ENCODE measurements around the gene TAS2R20.

TAS2R20 gene

DNA sequence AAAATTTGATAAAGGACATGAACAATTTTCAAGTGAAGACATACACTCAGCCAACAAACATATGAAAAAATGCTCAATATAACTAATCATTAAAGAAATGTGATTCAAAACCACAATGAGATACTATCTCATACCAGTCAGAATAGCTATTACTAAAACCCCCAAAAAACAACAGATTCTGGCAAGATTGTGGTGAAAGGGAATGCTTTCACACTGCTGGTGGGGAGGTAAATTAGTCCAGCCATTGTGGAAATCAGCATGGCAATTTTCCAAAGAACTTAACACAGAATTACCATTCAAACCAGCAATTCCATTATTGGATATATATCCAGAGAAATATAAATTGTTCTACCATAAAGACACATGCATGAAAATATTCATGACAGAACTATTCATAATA, 40.4 kb downstream of the TAS2R20 start:
- no peak for DNase-seq

DNA sequence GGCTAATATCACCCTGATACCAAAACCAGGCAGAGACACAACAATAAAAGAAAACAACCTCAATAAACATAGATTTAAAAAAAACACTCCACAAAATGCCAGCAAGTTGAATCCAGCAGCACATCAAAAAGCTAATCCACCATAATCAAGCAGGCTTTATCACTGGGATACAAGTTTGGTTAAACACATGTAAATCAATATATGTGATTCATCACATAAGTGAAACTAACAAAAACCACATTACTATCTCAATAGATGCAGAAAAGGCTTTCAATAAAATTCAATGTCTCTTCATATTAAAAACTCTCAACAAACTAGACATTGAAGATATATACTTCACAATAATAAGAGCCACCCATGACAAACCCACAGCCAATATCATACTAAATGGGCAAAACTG, 42.0 kb downstream of the TAS2R20 start:
- no peak for DNase-seq

DNA sequence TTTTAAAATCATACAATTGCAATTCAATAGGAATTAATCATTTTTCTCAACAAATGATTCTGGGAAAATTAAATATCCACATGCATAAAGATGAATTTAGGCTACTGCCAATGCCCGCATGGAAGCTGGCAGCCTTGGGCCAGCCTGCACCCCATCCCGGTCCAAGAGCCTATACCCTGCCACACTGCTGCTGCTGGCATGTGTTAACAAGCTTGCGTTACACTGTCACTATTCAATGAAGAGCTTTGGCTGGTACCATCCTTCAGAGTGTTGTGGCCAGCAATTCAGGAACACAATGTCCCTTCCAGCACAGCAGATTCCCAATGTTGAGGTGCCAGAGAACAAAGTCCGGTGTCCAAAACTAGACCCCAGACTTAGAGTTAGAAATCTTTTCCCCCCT, 45.5 kb downstream of the TAS2R20 start:
- DNase-seq: no peak
